Loucy (cell line): Measurements from ENCODE around the gene JAZF1.

ENCODE experiments used
- H2AFZ ChIP-seq: fragments of 200-600 bp; sonication (generic); 2 replicates; pipeline ENCODE4 v1.6.0; 2016; ENCODE audit warnings: antibody characterized with exemption, mild to moderate bottlenecking, low read length, moderate library complexity
- H3F3A ChIP-seq: fragments of 200-600 bp; 2 replicates; pipeline ENCODE4 v1.6.0; 2016; ENCODE audit warnings: antibody characterized with exemption, low read depth, mild to moderate bottlenecking
- H3K27me3 ChIP-seq: fragments of 200-600 bp; sonication (generic); 2 replicates; pipeline ENCODE4 v1.6.1; 2014; ENCODE audit warnings: low read length, mild to moderate bottlenecking; ENCODE audit not compliant: insufficient read depth, poor library complexity, severe bottlenecking
- H3K36me3 ChIP-seq: fragments of 200-600 bp; sonication (generic); 2 replicates; pipeline ENCODE4 v1.6.1; 2016; ENCODE audit warnings: low read length; ENCODE audit not compliant: insufficient read depth
- H3K4me1 ChIP-seq: fragments of 200-600 bp; sonication (generic); 2 replicates; pipeline ENCODE4 v1.5.1; 2014; ENCODE audit warnings: low read length, mild to moderate bottlenecking; ENCODE audit not compliant: insufficient read depth, poor library complexity, severe bottlenecking
- H3K4me2 ChIP-seq: fragments of 200-600 bp; sonication (generic); 2 replicates; pipeline ENCODE4 v1.6.0; 2014; ENCODE audit warnings: antibody characterized with exemption, low read length, low read depth, mild to moderate bottlenecking; ENCODE audit not compliant: poor library complexity, severe bottlenecking
- H3K4me3 ChIP-seq: fragments of 200-600 bp; sonication (generic); 2 replicates; pipeline ENCODE4 v1.5.1; 2014; ENCODE audit warnings: low read length, mild to moderate bottlenecking, mixed read lengths; ENCODE audit not compliant: poor library complexity, severe bottlenecking
- H3K79me2 ChIP-seq: fragments of 200-600 bp; sonication (generic); 2 replicates; pipeline ENCODE4 v1.6.1; 2014; ENCODE audit warnings: low read length; ENCODE audit not compliant: insufficient read depth
- H3K9ac ChIP-seq: fragments of 200-600 bp; sonication (generic); 2 replicates; pipeline ENCODE4 v1.6.0; 2014; ENCODE audit warnings: mild to moderate bottlenecking, low read depth, low read length, moderate library complexity; ENCODE audit not compliant: poor library complexity, severe bottlenecking
- H3K9me2 ChIP-seq: fragments of 200-600 bp; sonication (generic); replicated peaks from 2 replicates; pipeline ENCODE4 v1.6.1; 2016; ENCODE audit warnings: low read depth, low read length, mixed read lengths
- H3K9me3 ChIP-seq: fragments of 200-600 bp; sonication (generic); 2 replicates; pipeline ENCODE4 v1.6.1; 2014; ENCODE audit warnings: mild to moderate bottlenecking, antibody characterized with exemption, low read length, low read depth; ENCODE audit not compliant: insufficient read depth
- H4K20me1 ChIP-seq: fragments of 200-600 bp; sonication (generic); 2 replicates; pipeline ENCODE4 v1.6.0; 2014; ENCODE audit warnings: antibody characterized with exemption, low read length, mild to moderate bottlenecking; ENCODE audit not compliant: insufficient read depth, poor library complexity, severe bottlenecking
- CTCF ChIP-seq: fragments of 200-600 bp; sonication (generic); conservative IDR thresholded peaks from 2 replicates; pipeline ENCODE4 v1.5.1; 2014; ENCODE audit warnings: mild to moderate bottlenecking, antibody characterized with exemption, low read length
- EZH2phosphoT487 ChIP-seq: fragments of 200-600 bp; IDR thresholded peaks from 2 replicates; pipeline ENCODE4 v1.6.1; 2018; ENCODE audit warnings: antibody characterized with exemption, mild to moderate bottlenecking, moderate library complexity, borderline replicate concordance

JAZF1 gene

GRCh38 chr7:28145931-28146330, 34.7 kb downstream of the JAZF1 start:
- TF ChIP-seq EZH2phosphoT487: no peak
- TF ChIP-seq CTCF: no peak
- Histone ChIP-seq H3K9ac (no peak overlapping the region), H3K79me2 (peaks cover 6% of the 10 kb centered on the region; the same call in 1 of the 2 replicates)

GRCh38 chr7:28145090-28145626, 35.4 kb downstream of the JAZF1 start:
- H3K4me2 ChIP-seq: no peak overlapping the region

More at GRCh38 chr7:28145931-28146330, 34.7 kb downstream of the JAZF1 start:
- H3K36me3 ChIP-seq: no peaks in the 10 kb centered on the region
- no peaks in the 10 kb centered on the region for H3K9me3 ChIP-seq
- no peak overlapping the region for H3K4me3 ChIP-seq
- no peak overlapping the region for H2AFZ ChIP-seq
- no peak overlapping the region for H3K4me2 ChIP-seq
- H3K27me3 ChIP-seq: no peaks in the 10 kb centered on the region
- H3K9me2 ChIP-seq: no peaks in the 10 kb centered on the region
- no peaks in the 10 kb centered on the region for H4K20me1 ChIP-seq
- H3K4me1 ChIP-seq: no peaks in the 10 kb centered on the region
- H3F3A ChIP-seq: no peaks in the 10 kb centered on the region

GRCh38 chr7:28144266-28144665, 36.3 kb downstream of the JAZF1 start:
- H3K36me3 ChIP-seq: no peaks in the 10 kb centered on the region
- H3K4me3 ChIP-seq: no peak overlapping the region
- no peaks in the 10 kb centered on the region for H3K9me2 ChIP-seq
- H2AFZ ChIP-seq: no peak overlapping the region
- H3K4me1 ChIP-seq: no peaks in the 10 kb centered on the region
- H3K79me2 ChIP-seq: no peaks in the 10 kb centered on the region
- H4K20me1 ChIP-seq: no peaks in the 10 kb centered on the region
- no peaks in the 10 kb centered on the region for H3F3A ChIP-seq
- TF ChIP-seq CTCF: peak; percentile 42
- no peak for TF ChIP-seq EZH2phosphoT487
- no peak overlapping the region for H3K9ac ChIP-seq
- no peaks in the 10 kb centered on the region for H3K27me3 ChIP-seq
- H3K4me2 ChIP-seq: no peak overlapping the region
- no peaks in the 10 kb centered on the region for H3K9me3 ChIP-seq

More at GRCh38 chr7:28145090-28145626, 35.4 kb downstream of the JAZF1 start:
- Histone ChIP-seq H2AFZ (no peak overlapping the region), H3F3A (no peaks in the 10 kb centered on the region), H3K4me1 (no peaks in the 10 kb centered on the region), H3K9me2 (no peaks in the 10 kb centered on the region), H3K36me3 (no peaks in the 10 kb centered on the region), H3K4me3 (no peak overlapping the region), H3K9ac (no peak overlapping the region), H3K9me3 (no peaks in the 10 kb centered on the region), H4K20me1 (no peaks in the 10 kb centered on the region), H3K79me2 (0 out of 2 replicates have a peak, but pooled peaks cover under 1% of the 10 kb centered on the region), H3K27me3 (no peaks in the 10 kb centered on the region)
- TF ChIP-seq CTCF (no peak), EZH2phosphoT487 (no peak)
